GM12872 (cell line): ENCODE results near the gene HHAT.

Source experiments
- CTCF ChIP-seq: IDR thresholded peaks from 3 replicates; pipeline ENCODE4 v1.5.1; 2011; ENCODE audit warnings: low read depth, mild to moderate bottlenecking, low read length, moderate library complexity; ENCODE audit not compliant: insufficient read depth

Gene HHAT

GRCh38 chr1:210516092-210516656 is 187.5 kb downstream of the HHAT start:
- TF ChIP-seq CTCF: no peak

GRCh38 chr1:210516697-210517459 is 188.2 kb downstream of the HHAT start:
- no peak for TF ChIP-seq CTCF

- TF ChIP-seq CTCF: no peak
Measured at GRCh38 chr1:210523830-210524229, 195.1 kb downstream of the HHAT start.

GRCh38 chr1:210525716-210526454 is 197.2 kb downstream of the HHAT start:
- TF ChIP-seq CTCF: no peak

GRCh38 chr1:210527091-210527490 is 198.4 kb downstream of the HHAT start:
- no peak for TF ChIP-seq CTCF

- no peak for TF ChIP-seq CTCF
Measured at GRCh38 chr1:210531475-210532222, 202.9 kb downstream of the HHAT start.

GRCh38 chr1:210532223-210532598 is 203.5 kb downstream of the HHAT start:
- no peak for TF ChIP-seq CTCF
